K562 (cell line): ENCODE data around the gene IGFBPL1. TPM values are rescaled to one million over a fixed set of nuclear protein-coding genes. Genes with fewer than 3 reads are reported as not detected.
A peak's percentile ranks its signal among the peaks of the same experiment; 100 is the strongest.

Experiments
- ATAC-seq: fragments of 200-7000 bp; cut with Tn5 transposase; 3 replicates; pipeline ENCODE4 v1.9.1; 2020; ENCODE audit warnings: moderate library complexity
- BruUV-seq: library from RNA; stranded (reverse); fragments of 400-500 nt; replicated peaks from 2 replicates; lab custom pipeline; 2021; lab: Mats Ljungman, UMichigan
- CTCF ChIA-PET: fragments of 300-600 bp; formaldehyde crosslinking; extraction: SDS; loops from one replicate; lab custom pipeline; 2021; ENCODE audit warnings: low intra/inter-chr PET ratio; lab: Yijun Ruan, JAX
- POLR2A ChIA-PET: fragments of 300-600, 350-650 bp; sonication (Branson Sonifier 250); formaldehyde crosslinking; extraction: SDS; loops from one replicate; lab custom pipeline; 2021; ENCODE audit warnings: antibody characterized with exemption, inconsistent platforms; lab: Yijun Ruan, JAX
- DNase-seq, 4 experiments: peaks; one replicate each; pipeline versions ENCODE4 v3.0.0 to v3.0.0-alpha.2; 2011 to 2018; ENCODE audit warnings: low spot score in 3 of 4, mixed read lengths in 3 of 4; ENCODE audit errors: extremely low read depth in 1 of 4
- FAIRE-seq: peaks from 2 replicates; lab custom pipeline; 2011; peaks lifted over from hg19 to GRCh38; lab: Jason Lieb, UNC
- H2AFZ ChIP-seq: 2 replicates; pipeline ENCODE4 v1.6.0; 2011; ENCODE audit warnings: low read depth, low read length, control low read depth, inconsistent platforms
- H3K27ac ChIP-seq: fragments of 200-600 bp; 3 replicates; pipeline ENCODE4 v1.8.0; 2011; ENCODE audit warnings: low read depth, mild to moderate bottlenecking, control low read depth, inconsistent platforms, low read length, moderate library complexity, mixed read lengths; ENCODE audit errors: extremely low read depth
- H3K27me3 ChIP-seq, 2 experiments: fragments of 300-600 bp in 1 of 2; 2 replicates in 1 of 2; 3 replicates in 1 of 2; pipeline versions ENCODE4 v1.6.0 to v1.8.0; 2011; ENCODE audit warnings: inconsistent platforms in 2 of 2, low read length in 2 of 2, mild to moderate bottlenecking in 1 of 2, mixed read lengths in 1 of 2, moderate library complexity in 1 of 2; ENCODE audit not compliant: control insufficient read depth in 2 of 2, insufficient read depth in 2 of 2
- H3K36me3 ChIP-seq: fragments of 300-600 bp; 3 replicates; pipeline ENCODE4 v1.8.0; 2011; ENCODE audit warnings: mild to moderate bottlenecking, low read length, inconsistent platforms; ENCODE audit not compliant: control insufficient read depth, insufficient read depth
- H3K4me1 ChIP-seq, 2 experiments: fragments of 200-600 bp in 1 of 2; replicated peaks in 1 of 2; 2 replicates in 1 of 2; 3 replicates in 1 of 2; pipeline versions ENCODE4 v1.5.1 to v1.8.0; 2011; ENCODE audit warnings: inconsistent platforms in 2 of 2, low read length in 2 of 2, mild to moderate bottlenecking in 1 of 2, mixed read lengths in 1 of 2, moderate library complexity in 1 of 2; ENCODE audit not compliant: control insufficient read depth in 2 of 2, insufficient read depth in 2 of 2
- H3K4me2 ChIP-seq: 2 replicates; pipeline ENCODE4 v1.6.1; 2011; ENCODE audit warnings: low read length, control low read depth, inconsistent platforms, mixed read lengths; ENCODE audit not compliant: insufficient read depth
- H3K4me3 ChIP-seq: fragments of 200-600 bp; sonication (generic), shearing (Covaris generic); 2 replicates; pipeline ENCODE4 v1.5.1; 2016; ENCODE audit warnings: control low read depth, inconsistent platforms
- H3K79me2 ChIP-seq: fragments of 200-600 bp; 3 replicates; pipeline ENCODE4 v1.8.0; 2011; ENCODE audit warnings: low read length, inconsistent platforms; ENCODE audit not compliant: control insufficient read depth, insufficient read depth
- H3K9ac ChIP-seq, 2 experiments: 2 replicates each; pipeline versions ENCODE4 v1.6.0 to v1.6.1; 2011; ENCODE audit warnings: low read depth in 2 of 2, low read length in 2 of 2, control low read depth in 1 of 2, inconsistent platforms in 1 of 2, mild to moderate bottlenecking in 1 of 2, mixed read lengths in 1 of 2; ENCODE audit not compliant: insufficient read depth in 1 of 2
- H3K9me1 ChIP-seq: one replicate; pipeline ENCODE4 v1.6.0; 2011; ENCODE audit warnings: inconsistent platforms, mild to moderate bottlenecking, low read length, moderate library complexity; ENCODE audit not compliant: control insufficient read depth, insufficient read depth
- H3K9me3 ChIP-seq: replicated peaks from 2 replicates; pipeline ENCODE4 v1.5.1; 2011; ENCODE audit warnings: low read depth, low read length, inconsistent platforms; ENCODE audit not compliant: control insufficient read depth, insufficient read depth
- H4K20me1 ChIP-seq: replicated peaks from 2 replicates; pipeline ENCODE4 v1.6.1; 2011; ENCODE audit warnings: low read length, inconsistent platforms, mixed read lengths; ENCODE audit not compliant: control insufficient read depth, insufficient read depth
- EHMT2 ChIP-seq: fragments of 450-650 bp; IDR thresholded peaks from 2 replicates; pipeline ENCODE4 v1.6.1; 2018; ENCODE audit warnings: antibody characterized with exemption
- KLF16 ChIP-seq: IDR thresholded peaks from 2 replicates; pipeline ENCODE4 v1.6.1; 2016; ENCODE audit warnings: antibody characterized with exemption
- KLF6 ChIP-seq: fragments of 250-450 bp; sonication (Bioruptor Pico); IDR thresholded peaks from 2 replicates; pipeline ENCODE4 v1.4.0; 2020; ENCODE audit warnings: mild to moderate bottlenecking, moderate library complexity, borderline replicate concordance
- PCBP2 ChIP-seq: fragments of 200-400 bp; formaldehyde crosslinking; IDR thresholded peaks from 2 replicates; pipeline ENCODE4 v1.6.1; 2018; ENCODE audit warnings: low read length, low read depth, mild to moderate bottlenecking, moderate library complexity; ENCODE audit not compliant: poor library complexity, severe bottlenecking
- SPI1 ChIP-seq: IDR thresholded peaks from 2 replicates; pipeline ENCODE4 v1.6.1; 2011; ENCODE audit warnings: low read depth, low read length, control low read depth, borderline replicate concordance
- WGBS: fragments of 100-300 bp; shearing (Covaris generic); methylation state at CpG from one replicate; pipeline ENCODE4 v1.1.6; 2016; ENCODE audit warnings: low coverage, mixed read lengths; ENCODE audit not compliant: insufficient coverage; ENCODE audit errors: missing lambda C conversion rate; 5-methylcytosine and 5-hydroxymethylcytosine counted together
- in situ Hi-C: fragments of 300-500 bp; cut with MboI; formaldehyde crosslinking; loops from 4 replicates; pipeline ENCODE4 v1.15.0; 2018; ENCODE audit warnings: inconsistent platforms, mixed read lengths
- intact Hi-C: fragments of 100-400 bp; cut with micrococcal nuclease; formaldehyde crosslinking; loops from 2 replicates; pipeline ENCODE4 v1.14.2; 2022
- polyA plus RNA-seq, 8 experiments: library from polyadenylated mRNA; depleted of rRNA in 4 of 8; stranded (reverse) in 5 of 8; unstranded in 3 of 8; fragments of >200 nt; fragmentation: Nextera tagmentation in 2 of 8; fragmentation: Illumina TruSeq in 1 of 8; extraction: Ambion mirVana in 2 of 8; extraction: Trizol in 1 of 8; gene quantifications; 2 replicates each; pipeline versions ENCODE4 v1.2.1 to v1.2.3, GENCODE V29; 2011 to 2014; ENCODE audit warnings: inconsistent platforms in 1 of 8, missing spikeins in 1 of 8
- total RNA-seq, 7 experiments: library from RNA; depleted of rRNA in 6 of 7; stranded (reverse); fragments of >200 nt in 6 of 7; fragmentation: Illumina TruSeq in 2 of 7; extraction: Trizol in 2 of 7; gene quantifications; 2 replicates each; pipeline versions ENCODE4 v1.2.1 to v1.2.3, GENCODE V29; 2011 to 2021; ENCODE audit warnings: low replicate concordance in 1 of 7

IGFBPL1 gene
- total and polyA plus RNA-seq, 9 of the 15 experiments (the other 6 are each of a cell fraction or from before 2014, with no cell fraction given): not detected

- intact Hi-C loops: no loop called here
- BruUV-seq: no TSS peak
- no peak for DNase-seq
These were observed 23.4 kb upstream of the IGFBPL1 start for GRCh38 chr9:38447703-38448102.

GRCh38 chr9:38445154-38446043 lies 21.1 kb upstream of the IGFBPL1 start:
- TF ChIP-seq KLF16 (no peak), SPI1 (peak; percentile 56; the same call in 1 of the 2 replicates)
- ATAC-seq (peak; percentile 51; the same call in 1 of the 3 replicates), DNase-seq (no peak), FAIRE-seq (no peak)
- H3K4me3 ChIP-seq: no peak overlapping the region
- no peak overlapping the region for H3K4me2 ChIP-seq
- H3K27ac ChIP-seq: no peak overlapping the region
- in situ Hi-C loops: no loop called here
- H3K9me1 ChIP-seq: no peaks in the 10 kb centered on the region
- H3K4me1 ChIP-seq: no peaks in the 10 kb centered on the region
- POLR2A ChIA-PET: no interaction called here
- no peaks in the 10 kb centered on the region for H3K79me2 ChIP-seq
- H3K36me3 ChIP-seq: no peaks in the 10 kb centered on the region
- 2% methylated on average over 11 of the region's 11 CpGs for WGBS
- BruUV-seq: no TSS peak
- H2AFZ ChIP-seq: no peak overlapping the region
- no peaks in the 10 kb centered on the region for H3K9me3 ChIP-seq
- H3K9ac ChIP-seq: no peak overlapping the region
- no peaks in the 10 kb centered on the region for H4K20me1 ChIP-seq
- CTCF ChIA-PET: no interaction called here
- intact Hi-C loops: no loop called here
- peaks cover 0 to 12% of the 10 kb centered on the region in 2 experiments; a peak in 2 of 5 replicates for H3K27me3 ChIP-seq

More at GRCh38 chr9:38447703-38448102, 23.4 kb upstream of the IGFBPL1 start:
- Histone ChIP-seq H3K4me3 (no peak overlapping the region), H2AFZ (no peak overlapping the region), H3K79me2 (no peaks in the 10 kb centered on the region), H3K27me3 (peaks cover 0 to 7% of the 10 kb centered on the region in 2 experiments; a peak in 2 of 5 replicates), H3K4me1 (no peaks in the 10 kb centered on the region), H3K9ac (no peak overlapping the region), H3K9me1 (no peaks in the 10 kb centered on the region), H3K27ac (no peak overlapping the region), H4K20me1 (no peaks in the 10 kb centered on the region), H3K9me3 (no peaks in the 10 kb centered on the region), H3K36me3 (no peaks in the 10 kb centered on the region), H3K4me2 (no peak overlapping the region)
- in situ Hi-C loops: no loop called here
- TF ChIP-seq PCBP2 (peak; percentile 17), EHMT2 (no peak), KLF6 (no peak)
- FAIRE-seq: no peak
- POLR2A ChIA-PET: no interaction called here
- WGBS: no CpG with 5 or more reads among the region's 1 CpG
- CTCF ChIA-PET: no interaction called here
- ATAC-seq: no peak
